Stimulated activated memory B cell treated with anti-CD40 and anti-IgM and Interleukin-4, amounts not matched to agents 10 μg/mL and 1 μg/mL and 100 μg/mL, for 72 hours (primary cell): ENCODE measurements around the gene GNG12.

Experiments used
- ATAC-seq: fragments of 150-1000 bp; cut with Tn5 transposase; 2 replicates; pipeline ENCODE4 v1.10.0; 2021
- H3K27ac Mint-ChIP-seq: one replicate; pipeline ENCODE4 v1.8.0; 2022; ENCODE audit warnings: mild to moderate bottlenecking, mixed read lengths
- H3K27me3 Mint-ChIP-seq: one replicate; pipeline ENCODE4 v1.8.0; 2022; ENCODE audit warnings: mixed read lengths
- H3K36me3 Mint-ChIP-seq: one replicate; pipeline ENCODE4 v1.8.0; 2022; ENCODE audit warnings: mixed read lengths
- H3K4me1 Mint-ChIP-seq: one replicate; pipeline ENCODE4 v1.8.0; 2022; ENCODE audit warnings: mixed read lengths
- H3K4me3 Mint-ChIP-seq: one replicate; pipeline ENCODE4 v1.8.0; 2022; ENCODE audit warnings: mild to moderate bottlenecking, moderate library complexity, mixed read lengths
- H3K9me3 Mint-ChIP-seq: one replicate; pipeline ENCODE4 v1.8.0; 2022; ENCODE audit warnings: mixed read lengths

The GNG12 gene

DNA sequence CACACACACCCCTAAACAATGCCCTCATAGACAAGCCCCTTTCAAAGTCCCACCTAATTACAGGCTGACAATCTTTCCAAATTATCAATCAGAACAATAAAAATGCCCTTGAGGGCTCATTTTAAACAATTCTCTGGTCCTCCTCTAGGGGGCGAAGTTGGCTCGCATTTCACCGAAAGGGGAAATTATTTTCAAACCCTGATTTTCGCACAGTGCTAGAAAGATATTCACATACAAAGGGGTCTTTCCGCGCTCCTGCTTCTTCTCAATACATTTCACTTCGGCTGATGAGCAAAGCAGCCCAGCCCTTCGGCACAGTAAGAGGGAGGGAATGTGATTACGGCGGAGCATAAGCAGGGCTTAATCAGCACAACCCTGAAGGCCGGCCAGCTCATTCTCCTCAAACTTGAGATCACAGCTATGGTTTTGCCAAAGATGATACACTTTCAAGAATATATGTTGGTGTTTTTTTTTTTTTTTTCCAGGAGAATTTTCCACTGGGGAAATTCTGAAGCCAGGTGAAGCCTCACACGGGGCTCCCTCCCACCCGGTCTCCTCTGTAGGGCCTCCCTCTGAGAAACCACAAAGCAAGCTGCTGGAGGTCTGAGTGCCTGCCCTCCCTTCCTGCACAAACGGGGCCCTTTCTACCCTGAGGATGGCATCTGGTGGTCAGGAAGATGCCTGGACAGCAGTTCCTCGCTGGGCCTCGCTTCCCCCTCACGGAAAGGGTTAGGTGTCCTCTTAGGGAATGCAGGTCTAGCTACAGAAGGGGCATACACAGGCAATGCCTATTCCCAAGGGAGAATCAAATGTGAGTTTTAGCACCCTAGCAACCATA is 66.9 kb downstream of the GNG12 start:
- Mint-ChIP-seq H3K9me3 (no peaks in the 10 kb centered on the region), H3K27me3 (peaks cover 76% of the 10 kb centered on the region), H3K4me3 (no peak overlapping the region), H3K27ac (no peak overlapping the region), H3K4me1 (peaks cover 11% of the 10 kb centered on the region), H3K36me3 (no peaks in the 10 kb centered on the region)
- no peak for ATAC-seq

DNA sequence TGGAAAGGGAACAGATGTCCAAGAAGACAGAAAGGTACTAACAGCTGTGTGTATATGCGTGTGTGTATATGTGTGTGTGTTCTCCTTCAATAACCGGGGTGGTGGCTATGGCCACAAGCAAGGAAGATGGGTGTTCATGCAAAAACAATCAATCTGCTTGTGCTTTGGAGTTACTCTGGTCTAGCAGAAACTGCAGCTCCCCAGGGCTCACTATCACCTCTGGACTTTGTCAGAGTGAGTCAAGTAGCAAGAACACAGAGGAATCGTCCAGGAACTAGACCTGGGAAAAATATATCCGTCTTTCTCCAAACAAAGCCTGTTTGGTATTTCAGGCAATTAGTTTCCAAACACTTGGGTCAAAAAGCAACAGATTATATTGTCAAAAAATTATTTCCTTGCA is 68.6 kb downstream of the GNG12 start:
- no peaks in the 10 kb centered on the region for H3K36me3 Mint-ChIP-seq
- H3K27me3 Mint-ChIP-seq = peaks cover 61% of the 10 kb centered on the region
- H3K4me3 Mint-ChIP-seq = no peak overlapping the region
- no peak for ATAC-seq
- no peaks in the 10 kb centered on the region for H3K9me3 Mint-ChIP-seq
- peaks cover 11% of the 10 kb centered on the region for H3K4me1 Mint-ChIP-seq
- H3K27ac Mint-ChIP-seq = no peak overlapping the region

GRCh38 chr1:67761730-67762129 is 71.5 kb downstream of the GNG12 start:
- H3K4me1 Mint-ChIP-seq = peaks cover 11% of the 10 kb centered on the region
- H3K4me3 Mint-ChIP-seq = no peak overlapping the region
- no peaks in the 10 kb centered on the region for H3K36me3 Mint-ChIP-seq
- no peak for ATAC-seq
- peaks cover 48% of the 10 kb centered on the region for H3K27me3 Mint-ChIP-seq
- H3K27ac Mint-ChIP-seq = no peak overlapping the region
- H3K9me3 Mint-ChIP-seq = no peaks in the 10 kb centered on the region

DNA sequence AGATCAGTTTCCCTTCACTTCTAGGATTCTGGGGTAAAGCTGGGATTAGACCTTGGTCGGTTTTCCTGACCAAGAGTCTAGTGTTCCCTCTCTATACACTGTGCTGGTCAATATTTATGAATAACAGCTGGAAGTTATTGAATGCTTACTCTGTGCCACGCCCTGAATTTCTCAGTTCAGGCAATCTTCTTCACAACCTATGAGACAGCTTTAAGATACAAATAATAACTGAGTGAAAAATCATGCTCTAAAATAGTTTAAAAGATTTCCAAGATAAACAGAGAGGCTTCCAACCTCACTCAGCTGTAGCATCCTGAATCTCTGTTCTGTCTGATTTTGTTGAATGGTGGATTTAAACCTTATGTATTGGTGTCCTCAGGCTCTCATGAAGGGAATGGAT is 72.2 kb downstream of the GNG12 start:
- Mint-ChIP-seq H3K4me1 (peaks cover 5% of the 10 kb centered on the region), H3K4me3 (no peak overlapping the region), H3K27me3 (peaks cover 41% of the 10 kb centered on the region), H3K9me3 (no peaks in the 10 kb centered on the region), H3K27ac (no peak overlapping the region), H3K36me3 (no peaks in the 10 kb centered on the region)
- ATAC-seq = no peak

DNA sequence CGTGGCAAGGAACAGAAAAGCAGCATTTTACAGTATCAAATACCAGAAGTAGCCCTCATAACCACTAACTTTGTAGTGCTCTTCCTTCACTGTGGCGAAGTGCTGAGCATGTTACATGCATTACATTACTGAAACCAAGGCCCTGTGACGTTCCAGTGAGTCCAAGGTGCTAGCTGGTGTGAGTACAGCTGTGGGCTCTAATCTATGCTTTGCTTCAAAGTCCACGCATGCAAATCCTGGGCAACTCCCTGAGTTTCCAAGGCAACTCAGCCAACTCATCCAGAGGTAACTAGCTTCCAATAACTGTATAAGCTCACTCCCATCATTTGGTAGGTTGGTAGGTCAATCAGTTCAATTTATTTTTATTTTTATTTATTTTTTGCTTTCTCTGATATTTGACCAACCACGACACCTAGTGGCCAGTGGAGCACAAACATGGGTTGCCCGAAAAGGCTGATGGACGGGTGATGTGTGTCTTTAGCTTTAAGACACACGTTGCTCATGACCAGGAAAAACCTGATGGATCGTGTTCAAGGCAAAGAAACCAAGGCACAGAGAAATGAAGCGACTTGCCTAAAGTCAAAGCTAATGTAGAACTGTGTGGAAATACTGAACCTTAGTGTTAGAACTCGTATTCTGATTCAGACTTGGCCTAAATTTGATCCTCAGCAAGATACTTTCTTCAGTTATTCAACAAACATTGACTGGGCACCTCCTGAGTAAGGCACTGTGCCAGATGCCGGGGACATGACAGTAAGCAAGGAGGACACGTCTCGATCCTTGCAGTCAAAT is 73.0 kb downstream of the GNG12 start:
- Mint-ChIP-seq H3K27me3 (peaks cover 36% of the 10 kb centered on the region), H3K27ac (no peak overlapping the region), H3K9me3 (no peaks in the 10 kb centered on the region), H3K36me3 (no peaks in the 10 kb centered on the region), H3K4me3 (no peak overlapping the region), H3K4me1 (peaks cover 9% of the 10 kb centered on the region)
- ATAC-seq = peak; percentile 88

DNA sequence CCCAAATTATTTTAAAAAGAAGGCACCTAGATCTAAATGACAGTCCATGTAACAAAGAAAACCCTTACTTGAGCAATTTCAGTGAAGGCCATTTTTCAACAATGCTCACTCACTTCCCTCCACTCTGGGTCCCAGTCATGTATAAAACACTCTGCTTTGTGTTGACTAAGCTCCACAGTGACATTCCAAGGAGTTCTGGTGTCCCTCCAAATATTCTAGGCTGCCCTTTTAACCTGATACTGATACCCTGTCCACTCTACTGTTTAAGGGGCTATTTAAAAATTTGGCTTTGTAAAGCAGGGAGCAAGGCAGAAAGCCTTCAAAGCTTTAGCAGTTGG is 73.6 kb downstream of the GNG12 start:
- no peak overlapping the region for H3K27ac Mint-ChIP-seq
- peaks cover 15% of the 10 kb centered on the region for H3K4me1 Mint-ChIP-seq
- H3K36me3 Mint-ChIP-seq = no peaks in the 10 kb centered on the region
- ATAC-seq = no peak
- peaks cover 34% of the 10 kb centered on the region for H3K27me3 Mint-ChIP-seq
- H3K4me3 Mint-ChIP-seq = no peak overlapping the region
- no peaks in the 10 kb centered on the region for H3K9me3 Mint-ChIP-seq

- ATAC-seq = no peak
- no peaks in the 10 kb centered on the region for H3K9me3 Mint-ChIP-seq
- H3K4me1 Mint-ChIP-seq = peaks cover 21% of the 10 kb centered on the region
- H3K27me3 Mint-ChIP-seq = peaks cover 34% of the 10 kb centered on the region
- no peak overlapping the region for H3K27ac Mint-ChIP-seq
- H3K4me3 Mint-ChIP-seq = no peak overlapping the region
- no peaks in the 10 kb centered on the region for H3K36me3 Mint-ChIP-seq
These were observed 74.2 kb downstream of the GNG12 start for GRCh38 chr1:67759066-67759465.

DNA sequence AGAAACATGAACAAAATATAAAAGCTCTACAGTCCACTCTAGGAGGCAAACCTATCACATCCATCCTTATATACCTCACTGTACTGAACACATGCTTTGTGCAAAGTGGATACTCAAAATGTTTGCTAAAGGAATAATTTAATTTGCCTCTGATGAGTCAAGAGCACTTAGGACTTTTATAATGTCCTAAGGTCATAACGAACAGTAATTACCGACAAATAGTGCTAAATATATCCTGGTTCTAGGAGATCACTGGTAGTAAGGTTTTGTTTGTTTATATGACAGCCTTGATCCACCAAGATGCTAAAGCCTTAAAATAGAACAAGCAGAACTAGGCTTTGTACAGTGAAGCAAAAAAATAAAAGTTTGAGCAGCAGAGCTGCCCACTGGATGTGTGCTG is 77.6 kb downstream of the GNG12 start:
- Mint-ChIP-seq H3K4me1 (peaks cover 23% of the 10 kb centered on the region), H3K27me3 (peaks cover 13% of the 10 kb centered on the region), H3K4me3 (no peak overlapping the region), H3K27ac (peak overlapping the region; percentile 56), H3K9me3 (no peaks in the 10 kb centered on the region), H3K36me3 (no peaks in the 10 kb centered on the region)
- ATAC-seq = no peak

DNA sequence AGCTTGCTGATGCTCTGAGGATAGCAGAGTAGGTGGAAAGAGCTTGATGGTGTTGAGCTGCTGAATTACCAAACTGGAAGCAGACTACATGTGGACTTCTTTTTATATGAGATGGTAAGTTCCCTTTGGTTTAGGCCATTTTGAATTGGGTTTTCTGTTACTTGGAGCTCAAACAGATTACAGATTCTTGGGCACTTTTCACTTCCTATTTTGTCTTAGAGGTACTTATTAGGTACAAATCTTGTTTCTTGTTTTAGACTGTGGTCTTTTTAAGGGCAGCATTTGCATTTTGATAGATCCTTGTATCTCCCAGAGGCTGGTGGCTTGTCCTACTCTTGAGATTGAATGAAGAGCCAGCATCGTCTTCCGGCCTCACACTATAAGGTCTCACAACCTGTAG is 78.1 kb downstream of the GNG12 start:
- Mint-ChIP-seq H3K27ac (peak overlapping the region; percentile 56), H3K27me3 (peaks cover 13% of the 10 kb centered on the region), H3K36me3 (no peaks in the 10 kb centered on the region), H3K4me3 (no peak overlapping the region), H3K4me1 (peaks cover 25% of the 10 kb centered on the region), H3K9me3 (no peaks in the 10 kb centered on the region)
- ATAC-seq = peak; percentile 32

DNA sequence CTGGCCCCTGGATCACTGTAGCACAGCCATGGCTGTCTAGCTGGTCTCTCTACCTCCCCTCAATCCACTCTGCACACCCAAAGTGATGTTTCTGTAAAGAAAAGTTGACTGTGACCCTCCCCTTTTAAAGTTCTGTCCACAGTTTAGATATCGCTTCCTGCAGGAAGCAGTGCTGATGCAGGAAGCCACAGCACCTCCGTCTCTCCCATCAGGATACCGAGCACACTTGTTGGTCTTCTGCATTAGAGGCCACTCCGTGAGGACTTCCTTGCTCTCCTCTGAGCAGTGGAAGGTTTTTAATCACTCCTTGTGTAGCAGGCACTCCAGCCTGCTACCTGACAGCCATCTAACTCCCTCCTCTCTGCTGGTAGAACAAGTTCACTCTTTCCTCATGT is 78.7 kb downstream of the GNG12 start:
- Mint-ChIP-seq H3K27ac (peak overlapping the region; percentile 21), H3K4me1 (peaks cover 30% of the 10 kb centered on the region), H3K9me3 (no peaks in the 10 kb centered on the region), H3K36me3 (no peaks in the 10 kb centered on the region), H3K27me3 (peaks cover 13% of the 10 kb centered on the region), H3K4me3 (no peak overlapping the region)
- ATAC-seq = no peak

GRCh38 chr1:67753776-67754525 is 79.3 kb downstream of the GNG12 start:
- no peaks in the 10 kb centered on the region for H3K36me3 Mint-ChIP-seq
- peaks cover 13% of the 10 kb centered on the region for H3K27me3 Mint-ChIP-seq
- ATAC-seq = no peak
- H3K27ac Mint-ChIP-seq = peak overlapping the region; percentile 21
- peaks cover 31% of the 10 kb centered on the region for H3K4me1 Mint-ChIP-seq
- no peaks in the 10 kb centered on the region for H3K9me3 Mint-ChIP-seq
- H3K4me3 Mint-ChIP-seq = no peak overlapping the region

GRCh38 chr1:67752306-67752705 is 81.0 kb downstream of the GNG12 start:
- no peaks in the 10 kb centered on the region for H3K9me3 Mint-ChIP-seq
- H3K4me1 Mint-ChIP-seq = peaks cover 42% of the 10 kb centered on the region
- H3K27ac Mint-ChIP-seq = no peak overlapping the region
- peaks cover 23% of the 10 kb centered on the region for H3K27me3 Mint-ChIP-seq
- no peak for ATAC-seq
- no peaks in the 10 kb centered on the region for H3K36me3 Mint-ChIP-seq
- H3K4me3 Mint-ChIP-seq = no peak overlapping the region

- no peak for ATAC-seq
- Mint-ChIP-seq H3K36me3 (no peaks in the 10 kb centered on the region), H3K27ac (no peak overlapping the region), H3K4me3 (no peak overlapping the region), H3K4me1 (peaks cover 37% of the 10 kb centered on the region), H3K27me3 (peaks cover 23% of the 10 kb centered on the region), H3K9me3 (no peaks in the 10 kb centered on the region)
These were observed 82.6 kb downstream of the GNG12 start for GRCh38 chr1:67750691-67751054.

GRCh38 chr1:67749844-67750690 is 83.2 kb downstream of the GNG12 start:
- H3K27ac Mint-ChIP-seq = no peak overlapping the region
- no peak overlapping the region for H3K4me3 Mint-ChIP-seq
- peak; percentile 40 for ATAC-seq
- H3K4me1 Mint-ChIP-seq = peaks cover 31% of the 10 kb centered on the region
- H3K27me3 Mint-ChIP-seq = peaks cover 23% of the 10 kb centered on the region
- H3K36me3 Mint-ChIP-seq = no peaks in the 10 kb centered on the region
- no peaks in the 10 kb centered on the region for H3K9me3 Mint-ChIP-seq
